Activated CD8-positive, alpha-beta memory T cell treated with anti-CD3 and anti-CD28 coated beads for 48 hours (primary cell): ENCODE results near the gene TIMM29.

Source experiments
- DNase-seq, 3 experiments: peaks; one replicate each; pipeline ENCODE4 v3.0.0-alpha.2; 2020; ENCODE audit warnings: low read depth in 2 of 3, low spot score in 2 of 3

TIMM29 gene

GRCh38 chr19:10911579-10912363 lies 16.8 kb upstream of the TIMM29 start:
- DNase-seq: no peak

- no peak for DNase-seq
These were observed 16.0 kb upstream of the TIMM29 start for GRCh38 chr19:10912619-10913018.

GRCh38 chr19:10913716-10914340 lies 14.8 kb upstream of the TIMM29 start:
- no peak for DNase-seq

GRCh38 chr19:10915130-10916091 lies 13.2 kb upstream of the TIMM29 start:
- no peak for DNase-seq

GRCh38 chr19:10916602-10917001 lies 12.0 kb upstream of the TIMM29 start:
- no peak for DNase-seq

- DNase-seq: no peak
These were observed 10.3 kb upstream of the TIMM29 start for GRCh38 chr19:10918359-10918758.

- no peak for DNase-seq
These were observed 9.0 kb upstream of the TIMM29 start for GRCh38 chr19:10919352-10920287.

GRCh38 chr19:10920288-10920655 lies 8.3 kb upstream of the TIMM29 start:
- no peak for DNase-seq

GRCh38 chr19:10920781-10921180 lies 7.8 kb upstream of the TIMM29 start:
- no peak for DNase-seq

GRCh38 chr19:10921199-10921909 lies 7.3 kb upstream of the TIMM29 start:
- no peak for DNase-seq

- DNase-seq: no peak
These were observed 6.5 kb upstream of the TIMM29 start for GRCh38 chr19:10921910-10922637.

GRCh38 chr19:10922638-10923014 lies 6.0 kb upstream of the TIMM29 start:
- no peak for DNase-seq

- no peak for DNase-seq
These were observed 5.1 kb upstream of the TIMM29 start for GRCh38 chr19:10923260-10924112.

GRCh38 chr19:10924597-10924996 lies 4.0 kb upstream of the TIMM29 start:
- no peak for DNase-seq

GRCh38 chr19:10927730-10928562 lies 665 bp upstream of the TIMM29 start:
- DNase-seq: no peak

- DNase-seq: no peak
These were observed 787 bp downstream of the TIMM29 start for GRCh38 chr19:10929402-10929794.

- no peak for DNase-seq
These were observed 6.9 kb downstream of the TIMM29 start for GRCh38 chr19:10935371-10936059.
